ENCODE measurements around the gene BCAS3.
"Not testable (repeated sequence)": the region's sequence is repeated elsewhere in the genome, so short reads cannot be mapped to it uniquely, and the experiment has no call there.

The BCAS3 gene

GRCh38 chr17:61237275-61237674, 559.6 kb downstream of the BCAS3 start:
- ATAC-seq, result no peak

GRCh38 chr17:61238455-61238933, 560.8 kb downstream of the BCAS3 start:
- no peak for ATAC-seq

- ATAC-seq, result no peak
Measured at GRCh38 chr17:61239327-61239726, 561.7 kb downstream of the BCAS3 start.

GRCh38 chr17:61239953-61240352, 562.3 kb downstream of the BCAS3 start:
- no peak for ATAC-seq

GRCh38 chr17:61240851-61241468, 563.3 kb downstream of the BCAS3 start:
- peak in 1 of 2 donors; percentile 30 for ATAC-seq

- ATAC-seq, result not testable (repeated sequence)
Measured at GRCh38 chr17:61244988-61245387, 567.3 kb downstream of the BCAS3 start.

GRCh38 chr17:61245706-61246135, 568.1 kb downstream of the BCAS3 start:
- ATAC-seq, result no peak

GRCh38 chr17:61247439-61247838, 569.8 kb downstream of the BCAS3 start:
- ATAC-seq, result no peak

- ATAC-seq, result no peak
Measured at GRCh38 chr17:61248399-61248798, 570.7 kb downstream of the BCAS3 start.

GRCh38 chr17:61249649-61250299, 572.1 kb downstream of the BCAS3 start:
- ATAC-seq, result no peak

- no peak for ATAC-seq
Measured at GRCh38 chr17:61250335-61250890, 572.8 kb downstream of the BCAS3 start.

GRCh38 chr17:61251939-61252865, 574.6 kb downstream of the BCAS3 start:
- ATAC-seq, result no peak

- ATAC-seq, result no peak
Measured at GRCh38 chr17:61253362-61253761, 575.7 kb downstream of the BCAS3 start.

- no peak for ATAC-seq
Measured at GRCh38 chr17:61253937-61254574, 576.4 kb downstream of the BCAS3 start.

GRCh38 chr17:61254904-61255303, 577.3 kb downstream of the BCAS3 start:
- ATAC-seq, result no peak

- no peak for ATAC-seq
Measured at GRCh38 chr17:61255647-61256046, 578.0 kb downstream of the BCAS3 start.

- no peak for ATAC-seq
Measured at GRCh38 chr17:61259360-61259759, 581.7 kb downstream of the BCAS3 start.

- ATAC-seq, result no peak
Measured at GRCh38 chr17:61260071-61260797, 582.6 kb downstream of the BCAS3 start.

- no peak for ATAC-seq
Measured at GRCh38 chr17:61261001-61261637, 583.5 kb downstream of the BCAS3 start.

- ATAC-seq, result no peak
Measured at GRCh38 chr17:61265397-61265796, 587.7 kb downstream of the BCAS3 start.

- ATAC-seq, result peak in 1 of 2 donors; percentile 33
Measured at GRCh38 chr17:61267847-61268246, 590.2 kb downstream of the BCAS3 start.

Data from activated CD4-positive, CD25-positive, alpha-beta regulatory T cell treated with anti-CD3 and anti-CD28 coated beads, Interleukin-2, amount 50 U/mL, for 24 hours (primary cell).